B cell (primary cell): ENCODE results near the gene TMPRSS9.
"Not testable (repeated sequence)": the region's sequence is repeated elsewhere in the genome, so short reads cannot be mapped to it uniquely, and the experiment has no call there.

Source experiments
- CTCF ChIP-seq: fragments of 200-600 bp; IDR thresholded peaks from one replicate; pipeline ENCODE4 v1.8.0; 2022; ENCODE audit warnings: antibody characterized with exemption, mild to moderate bottlenecking
- EZH2 ChIP-seq: IDR thresholded peaks from 2 replicates; pipeline ENCODE4 v1.6.1; 2012; ENCODE audit warnings: borderline replicate concordance, low read depth, mild to moderate bottlenecking, moderate library complexity, low read length; ENCODE audit not compliant: insufficient read depth, poor library complexity, severe bottlenecking

GRCh38 chr19:2395293-2395829 is 35.3 kb downstream of the TMPRSS9 start:
- not testable (repeated sequence) for TF ChIP-seq CTCF, EZH2
